GM12878 (cell line): ENCODE measurements around the gene ESR1. TPM values are rescaled to one million over a fixed set of nuclear protein-coding genes. Genes with fewer than 3 reads are reported as not detected.

Source experiments
- ATAC-seq: fragments of 200-7000 bp; cut with Tn5 transposase; 3 replicates; pipeline ENCODE4 v1.9.1; 2020; ENCODE audit warnings: mild to moderate bottlenecking, moderate library complexity
- BruUV-seq: library from RNA; stranded (reverse); fragments of 400-500 nt; replicated peaks from 2 replicates; lab custom pipeline; 2021; lab: Mats Ljungman, UMichigan
- CTCF ChIA-PET: fragments of 300-600 bp; sonication (Branson Sonifier 250); formaldehyde crosslinking; extraction: SDS; loops from one replicate; lab custom pipeline; 2021; ENCODE audit warnings: inconsistent platforms; lab: Yijun Ruan, JAX
- POLR2A ChIA-PET: fragments of 350-600 bp; formaldehyde crosslinking; extraction: SDS; loops from one replicate; lab custom pipeline; 2021; ENCODE audit warnings: inconsistent platforms; lab: Charles Lee
- RAD21 ChIA-PET: fragments of 300-600 bp; sonication (Branson Sonifier 250); formaldehyde crosslinking; loops from one replicate; lab custom pipeline; 2023; ENCODE audit warnings: antibody characterized with exemption; ENCODE audit not compliant: unreplicated experiment; lab: Charles Lee
- SMC1A ChIA-PET: fragments of 300-600 bp; sonication (Branson Sonifier 250); formaldehyde crosslinking; loops from one replicate; lab custom pipeline; 2023; ENCODE audit not compliant: unreplicated experiment, uncharacterized antibody; lab: Charles Lee
- DNase-seq: peaks from one replicate; pipeline ENCODE4 v3.0.0-alpha.2; 2011; ENCODE audit warnings: low read depth, low spot score
- FAIRE-seq: peaks from 3 replicates; lab custom pipeline; 2011; peaks lifted over from hg19 to GRCh38; lab: Jason Lieb, UNC
- H2AFZ ChIP-seq: 2 replicates; pipeline ENCODE4 v1.6.0; 2011; ENCODE audit warnings: low read depth, low read length, control low read depth; ENCODE audit not compliant: control insufficient read depth
- H3K27ac ChIP-seq: 2 replicates; pipeline ENCODE4 v1.5.1; 2011; ENCODE audit warnings: control low read depth; ENCODE audit not compliant: control insufficient read depth, insufficient read depth
- H3K27me3 ChIP-seq, 2 experiments: replicated peaks in 1 of 2; 2 replicates each; pipeline versions ENCODE4 v1.6.0 to v1.6.1; 2011; ENCODE audit warnings: low read length in 1 of 2; ENCODE audit not compliant: control insufficient read depth in 2 of 2, insufficient read depth in 2 of 2
- H3K36me3 ChIP-seq, 2 experiments: 2 replicates each; pipeline ENCODE4 v1.5.1; 2011; ENCODE audit warnings: low read length in 1 of 2; ENCODE audit not compliant: control insufficient read depth in 2 of 2, insufficient read depth in 2 of 2
- H3K4me1 ChIP-seq: 2 replicates; pipeline ENCODE4 v1.6.1; 2011; ENCODE audit warnings: mild to moderate bottlenecking, low read length, moderate library complexity, mixed read lengths; ENCODE audit not compliant: control insufficient read depth, insufficient read depth
- H3K4me2 ChIP-seq: 2 replicates; pipeline ENCODE4 v1.6.0; 2011; ENCODE audit warnings: control low read depth; ENCODE audit not compliant: control insufficient read depth, insufficient read depth
- H3K4me3 ChIP-seq: fragments of 200-600 bp; sonication (generic); 2 replicates; pipeline ENCODE4 v1.5.1; 2016
- H3K79me2 ChIP-seq: 2 replicates; pipeline ENCODE4 v1.6.0; 2011; ENCODE audit warnings: low read length; ENCODE audit not compliant: control insufficient read depth, insufficient read depth
- H3K9ac ChIP-seq: 2 replicates; pipeline ENCODE4 v1.8.0; 2011; ENCODE audit warnings: low read length, control low read depth, mixed read lengths; ENCODE audit not compliant: control insufficient read depth, insufficient read depth
- H3K9me3 ChIP-seq: replicated peaks from 3 replicates; pipeline ENCODE4 v1.5.1; 2011; ENCODE audit warnings: mild to moderate bottlenecking, low read length; ENCODE audit not compliant: control insufficient read depth, insufficient read depth
- H4K20me1 ChIP-seq: 2 replicates; pipeline ENCODE4 v1.6.0; 2011; ENCODE audit not compliant: control insufficient read depth, insufficient read depth
- BRCA1 ChIP-seq: IDR thresholded peaks from 2 replicates; pipeline ENCODE4 v1.6.1; 2011; ENCODE audit warnings: low read depth, low read length, improper control_type of control experiment
- CBFB ChIP-seq: IDR thresholded peaks from 2 replicates; pipeline ENCODE4 v1.6.1; 2016; ENCODE audit warnings: antibody characterized with exemption, low read depth
- CHD2 ChIP-seq: IDR thresholded peaks from 2 replicates; pipeline ENCODE4 v1.6.1; 2011; ENCODE audit warnings: low read depth, low read length, improper control_type of control experiment, borderline replicate concordance
- CREB1 ChIP-seq: IDR thresholded peaks from 2 replicates; pipeline ENCODE4 v1.6.1; 2012; ENCODE audit warnings: low read depth, mild to moderate bottlenecking, inconsistent platforms
- ETV6 ChIP-seq, 2 experiments: fragments of 450-650 bp in 1 of 2; IDR thresholded peaks in 1 of 2; conservative IDR thresholded peaks in 1 of 2; 2 replicates each; pipeline ENCODE4 v1.6.1; 2014; ENCODE audit warnings: antibody characterized with exemption in 1 of 2, borderline replicate concordance in 1 of 2, low read depth in 1 of 2, mild to moderate bottlenecking in 1 of 2, moderate library complexity in 1 of 2
- FOXK2 ChIP-seq: fragments of 450-650 bp; IDR thresholded peaks from 2 replicates; pipeline ENCODE4 v1.6.1; 2017; ENCODE audit warnings: mild to moderate bottlenecking, moderate library complexity
- IRF4 ChIP-seq: IDR thresholded peaks from 2 replicates; pipeline ENCODE4 v1.6.1; 2011; ENCODE audit warnings: low read depth, low read length
- MTA3 ChIP-seq: IDR thresholded peaks from 2 replicates; pipeline ENCODE4 v1.6.1; 2012; ENCODE audit warnings: low read length, inconsistent platforms, borderline replicate concordance
- NFYA ChIP-seq: IDR thresholded peaks from 2 replicates; pipeline ENCODE4 v1.6.1; 2011; ENCODE audit warnings: low read depth, mild to moderate bottlenecking, low read length, improper control_type of control experiment, borderline replicate concordance
- POLR2A ChIP-seq: IDR thresholded peaks from 2 replicates; pipeline ENCODE4 v1.6.1; 2011; ENCODE audit warnings: low read depth, mild to moderate bottlenecking, low read length
- POLR2AphosphoS5 ChIP-seq: IDR thresholded peaks from 2 replicates; pipeline ENCODE4 v1.6.1; 2011; ENCODE audit warnings: mild to moderate bottlenecking, low read length, inconsistent platforms
- RAD21 ChIP-seq: IDR thresholded peaks from 2 replicates; pipeline ENCODE4 v1.6.1; 2011; ENCODE audit warnings: mild to moderate bottlenecking, low read depth, low read length, moderate library complexity; ENCODE audit not compliant: insufficient read depth
- TBL1XR1 ChIP-seq: IDR thresholded peaks from 2 replicates; pipeline ENCODE4 v1.6.1; 2012; ENCODE audit warnings: low read depth, low read length, improper control_type of control experiment
- USF2 ChIP-seq: IDR thresholded peaks from 2 replicates; pipeline ENCODE4 v1.6.1; 2011; ENCODE audit warnings: low read depth, low read length, improper control_type of control experiment, borderline replicate concordance
- ZNF622 ChIP-seq: fragments of 450-650 bp; IDR thresholded peaks from 2 replicates; pipeline ENCODE4 v1.6.1; 2017; ENCODE audit warnings: mild to moderate bottlenecking, inconsistent platforms
- ZSCAN29 ChIP-seq: fragments of 450-650 bp; IDR thresholded peaks from 2 replicates; pipeline ENCODE4 v1.6.1; 2017; ENCODE audit warnings: mild to moderate bottlenecking, moderate library complexity
- WGBS: methylation state at CpG from one replicate; pipeline ENCODE4 v1.1.6; 2016; ENCODE audit warnings: low lambda C conversion rate; ENCODE audit not compliant: insufficient replicate concordance, insufficient coverage; ENCODE audit errors: missing lambda C conversion rate; 5-methylcytosine and 5-hydroxymethylcytosine counted together
- in situ Hi-C: fragments of 300-500 bp; cut with MboI; formaldehyde crosslinking; loops from 9 replicates; pipeline ENCODE4 v1.14.3; 2018; ENCODE audit warnings: mixed read lengths
- intact Hi-C: fragments of 100-400 bp; cut with micrococcal nuclease; formaldehyde crosslinking; loops from one replicate; pipeline ENCODE4 v1.14.2; 2022; ENCODE audit not compliant: unreplicated experiment
- polyA plus RNA-seq, 11 experiments: library from polyadenylated mRNA; depleted of rRNA in 4 of 11; unstranded in 6 of 11; stranded (reverse) in 5 of 11; fragments of >200 nt; fragmentation: Nextera tagmentation in 4 of 11; fragmentation: Illumina TruSeq in 1 of 11; extraction: Ambion mirVana in 4 of 11; extraction: Trizol in 1 of 11; gene quantifications; 1 replicate in 1 of 11; 2 replicates in 10 of 11; pipeline versions ENCODE4 v1.2.1 to v1.2.3, GENCODE V29; 2011 to 2016; ENCODE audit warnings: inconsistent platforms in 2 of 11, missing spikeins in 2 of 11, low read depth in 1 of 11
- total RNA-seq, 4 experiments: library from RNA; depleted of rRNA in 3 of 4; stranded (reverse); fragments of >200 nt in 3 of 4; fragmentation: Illumina TruSeq in 1 of 4; extraction: Trizol in 1 of 4; gene quantifications; 2 replicates each; pipeline versions ENCODE4 v1.2.1 to v1.2.3, GENCODE V29; 2013 to 2021

The ESR1 gene
- total and polyA plus RNA-seq, 10 of the 15 experiments (the other 5 are each of a cell fraction or from before 2014, with no cell fraction given), result 0.03 to 0.51 (median 0.21) TPM; not detected in 4

DNA sequence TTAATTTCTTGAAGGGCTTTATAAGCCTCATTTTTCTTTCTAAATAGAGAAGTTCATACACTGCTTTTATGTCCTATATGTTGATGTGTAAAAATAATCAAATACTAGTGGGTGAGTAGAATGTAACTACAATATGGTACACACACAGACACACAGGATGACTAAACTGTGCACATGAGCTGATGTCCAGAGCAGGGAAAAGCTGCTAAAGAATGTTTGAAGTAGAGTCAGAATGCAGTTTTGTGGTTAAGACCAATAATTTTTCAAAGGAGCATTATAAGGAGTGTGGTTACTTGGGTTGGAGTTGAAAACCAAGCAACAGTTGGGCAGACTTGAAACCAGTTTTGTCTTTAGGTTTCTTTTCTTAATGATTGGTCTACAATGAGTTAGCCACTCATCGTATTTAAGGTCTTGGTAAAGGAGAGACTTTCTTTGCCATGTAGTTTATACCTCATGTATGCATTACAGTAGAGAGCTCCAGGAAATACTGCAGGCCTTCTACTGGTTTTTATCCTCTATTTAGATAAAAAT, 196.6 kb downstream of the ESR1 start:
- no peak for DNase-seq
- Histone ChIP-seq H3K27ac (no peak overlapping the region), H2AFZ (no peak overlapping the region), H3K4me3 (no peak overlapping the region), H3K4me1 (no peaks in the 10 kb centered on the region), H3K9ac (no peak overlapping the region)
- POLR2A ChIA-PET, result no interaction called here
- intact Hi-C loops, result no loop called here
- in situ Hi-C loops, result no loop called here
- TF ChIP-seq POLR2A, result no peak
- no peak for TF ChIP-seq MTA3
- no peak for TF ChIP-seq CBFB
- no peak for TF ChIP-seq TBL1XR1
- TF ChIP-seq CREB1, result no peak
- no peak for TF ChIP-seq ZNF622
- no peak for TF ChIP-seq ETV6 (conservative IDR thresholded peaks at IDR 0.05 in 1 of 2, IDR thresholded peaks at IDR 0.05 in 1 of 2; ENCODE audit: borderline replicate concordance in 1 of 2, low read depth in 1 of 2)
- TF ChIP-seq RAD21, result no peak
- TF ChIP-seq NFYA, result no peak
- TF ChIP-seq FOXK2, result no peak
- no peak for TF ChIP-seq IRF4
- TF ChIP-seq CHD2, result no peak
- no peak for TF ChIP-seq BRCA1
- TF ChIP-seq ZSCAN29, result no peak
- TF ChIP-seq POLR2AphosphoS5, result no peak
- TF ChIP-seq USF2, result no peak
- TF ChIP-seq, all 136 proteins: peak for 0
- BruUV-seq, result no TSS peak
- Histone ChIP-seq H3K9me3 (no peaks in the 10 kb centered on the region), H3K4me2 (no peak overlapping the region), H4K20me1 (no peaks in the 10 kb centered on the region), H3K36me3 (no peaks in the 10 kb centered on the region), H3K27me3 (no peaks in the 10 kb centered on the region; a peak in 1 of 4 replicates), H3K79me2 (no peaks in the 10 kb centered on the region)
- ChIA-PET RAD21 (no interaction called here), CTCF (no interaction called here), SMC1A (no interaction called here)
- FAIRE-seq (no peak), ATAC-seq (no peak)
- 0% methylated on average over 1 of the region's 1 CpG for WGBS
